Neural cell (in vitro differentiated cells): Measurements from ENCODE around the gene AARSD1.

Source experiments
- EP300 ChIP-seq: fragments of 450-650 bp; conservative IDR thresholded peaks from 2 replicates; pipeline ENCODE4 v1.6.1; 2014; ENCODE audit warnings: antibody characterized with exemption, mild to moderate bottlenecking, moderate library complexity; ENCODE audit not compliant: poor library complexity, severe bottlenecking
- EZH2 ChIP-seq: fragments of 200-600, 300-800 bp; shearing (Covaris generic), sonication (generic); IDR thresholded peaks from 2 replicates; pipeline ENCODE4 v1.6.1; 2014; ENCODE audit warnings: antibody characterized with exemption, low read length, borderline replicate concordance, mild to moderate bottlenecking; ENCODE audit not compliant: insufficient read depth, poor library complexity, severe bottlenecking
- POLR2AphosphoS5 ChIP-seq: IDR thresholded peaks from 2 replicates; pipeline ENCODE4 v1.6.1; 2012
- REST ChIP-seq: IDR thresholded peaks from 2 replicates; pipeline ENCODE4 v1.6.1; 2012; ENCODE audit warnings: borderline replicate concordance
- SMC3 ChIP-seq: fragments of 450-650 bp; conservative IDR thresholded peaks from 2 replicates; pipeline ENCODE4 v1.6.1; 2014; ENCODE audit warnings: antibody characterized with exemption, mild to moderate bottlenecking, moderate library complexity; ENCODE audit not compliant: poor library complexity
- TAF1 ChIP-seq: IDR thresholded peaks from 2 replicates; pipeline ENCODE4 v1.6.1; 2012; ENCODE audit warnings: low read depth
- TF ChIP-seq, protein P1 (sequence below): fragments of 450-650 bp; IDR thresholded peaks from 2 replicates; pipeline ENCODE4 v1.5.1; 2014; ENCODE audit warnings: antibody characterized with exemption, mild to moderate bottlenecking, moderate library complexity; ENCODE audit not compliant: poor library complexity, severe bottlenecking

DNA sequence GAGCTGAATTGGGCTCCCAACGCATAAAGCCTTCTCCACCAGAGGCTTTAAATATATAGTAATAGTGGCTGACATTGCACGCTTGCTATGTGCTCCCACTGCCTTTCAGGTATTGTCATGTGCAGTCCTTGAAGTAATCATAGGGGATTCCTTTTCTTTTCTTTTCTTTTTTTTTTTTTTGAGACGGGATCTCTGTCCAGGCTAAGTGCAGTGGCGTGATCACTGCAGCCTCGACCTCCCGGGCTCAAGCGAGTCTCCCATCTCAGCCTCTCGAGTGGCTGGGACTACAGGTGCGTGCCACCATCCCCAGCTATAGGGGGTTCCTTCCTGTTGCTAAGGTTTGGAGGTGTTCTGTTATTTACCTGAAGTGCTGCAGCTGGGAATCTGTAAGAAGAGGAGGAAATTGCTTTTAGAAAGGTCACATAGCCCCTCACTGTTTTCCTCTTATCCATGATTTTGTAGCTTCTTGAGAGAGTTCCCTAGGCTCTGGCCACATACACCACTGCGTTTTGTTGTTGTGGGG lies 34.8 kb upstream of the AARSD1 start:
- TF ChIP-seq, protein P1, sequence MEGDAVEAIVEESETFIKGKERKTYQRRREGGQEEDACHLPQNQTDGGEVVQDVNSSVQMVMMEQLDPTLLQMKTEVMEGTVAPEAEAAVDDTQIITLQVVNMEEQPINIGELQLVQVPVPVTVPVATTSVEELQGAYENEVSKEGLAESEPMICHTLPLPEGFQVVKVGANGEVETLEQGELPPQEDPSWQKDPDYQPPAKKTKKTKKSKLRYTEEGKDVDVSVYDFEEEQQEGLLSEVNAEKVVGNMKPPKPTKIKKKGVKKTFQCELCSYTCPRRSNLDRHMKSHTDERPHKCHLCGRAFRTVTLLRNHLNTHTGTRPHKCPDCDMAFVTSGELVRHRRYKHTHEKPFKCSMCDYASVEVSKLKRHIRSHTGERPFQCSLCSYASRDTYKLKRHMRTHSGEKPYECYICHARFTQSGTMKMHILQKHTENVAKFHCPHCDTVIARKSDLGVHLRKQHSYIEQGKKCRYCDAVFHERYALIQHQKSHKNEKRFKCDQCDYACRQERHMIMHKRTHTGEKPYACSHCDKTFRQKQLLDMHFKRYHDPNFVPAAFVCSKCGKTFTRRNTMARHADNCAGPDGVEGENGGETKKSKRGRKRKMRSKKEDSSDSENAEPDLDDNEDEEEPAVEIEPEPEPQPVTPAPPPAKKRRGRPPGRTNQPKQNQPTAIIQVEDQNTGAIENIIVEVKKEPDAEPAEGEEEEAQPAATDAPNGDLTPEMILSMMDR: no peak
- no peak for TF ChIP-seq EP300
- no peak for TF ChIP-seq EZH2
- no peak for TF ChIP-seq REST
- TF ChIP-seq TAF1: no peak
- no peak for TF ChIP-seq POLR2AphosphoS5
- no peak for TF ChIP-seq SMC3
